ENCODE measurements around the gene LSM12. TPM values are rescaled to one million over a fixed set of nuclear protein-coding genes. Genes with fewer than 3 reads are reported as not detected.
A peak's percentile ranks its signal among the peaks of the same experiment; 100 is the strongest.

Gene LSM12
- total RNA-seq, 1 experiment from 2014 or later, result 49.8 TPM

DNA sequence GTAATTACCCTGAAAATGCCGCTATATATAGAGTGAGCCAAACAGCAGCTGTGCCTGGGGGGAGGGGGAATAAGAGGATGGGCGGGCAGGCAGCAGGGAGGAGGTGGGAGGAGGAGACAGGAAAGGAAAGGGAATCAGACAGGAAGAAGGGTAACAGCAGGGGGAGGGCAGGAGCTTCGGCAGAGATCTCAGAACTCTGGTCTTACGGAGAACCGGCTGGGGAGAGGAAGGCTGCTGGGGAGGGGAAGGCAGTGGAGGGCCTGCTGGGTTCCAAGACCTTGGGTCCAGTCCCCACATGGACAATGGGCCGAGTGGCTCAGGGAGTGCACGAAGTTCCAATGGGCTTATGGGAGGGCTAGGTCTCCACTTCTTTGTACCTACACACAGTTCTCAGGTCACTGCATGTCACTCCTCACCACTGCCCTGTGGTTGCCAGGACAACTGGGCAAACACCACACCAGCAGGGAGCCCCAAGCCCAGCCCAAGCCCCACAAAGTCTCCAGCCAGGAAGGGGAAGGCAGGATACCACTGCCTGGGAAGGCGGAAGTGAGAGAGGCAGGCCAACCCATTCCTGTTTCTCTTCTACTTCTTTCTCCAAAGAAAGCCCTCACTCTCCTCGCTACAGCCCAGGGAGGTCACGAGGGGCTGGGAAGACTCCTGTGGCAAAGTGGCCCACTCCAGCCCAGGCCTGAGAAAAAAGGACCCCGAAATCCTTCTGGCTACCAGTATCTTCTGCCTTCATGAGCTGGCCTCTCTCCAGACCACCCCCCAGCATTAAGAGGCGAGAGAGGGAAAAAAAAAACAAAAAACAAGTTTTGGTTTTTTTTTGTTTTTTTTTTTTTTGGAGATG is 29.4 kb upstream of the LSM12 start:
- peak; percentile 98 for DNase-seq (ENCODE audit: low spot score)

DNA sequence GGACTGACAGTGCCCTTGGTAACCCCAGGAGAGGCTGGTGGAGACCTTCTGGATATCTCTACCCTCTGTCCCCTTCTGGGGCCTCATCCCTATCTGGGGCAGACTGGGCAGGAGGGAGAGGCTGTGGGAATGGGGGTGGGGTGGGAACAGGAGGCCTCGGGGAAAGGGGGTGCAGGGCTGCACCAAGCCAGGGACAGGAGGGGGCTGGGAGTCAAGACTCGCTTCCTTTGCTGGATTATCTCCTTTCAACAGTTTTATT is 28.8 kb upstream of the LSM12 start:
- no peak for DNase-seq (ENCODE audit: low spot score)

DNA sequence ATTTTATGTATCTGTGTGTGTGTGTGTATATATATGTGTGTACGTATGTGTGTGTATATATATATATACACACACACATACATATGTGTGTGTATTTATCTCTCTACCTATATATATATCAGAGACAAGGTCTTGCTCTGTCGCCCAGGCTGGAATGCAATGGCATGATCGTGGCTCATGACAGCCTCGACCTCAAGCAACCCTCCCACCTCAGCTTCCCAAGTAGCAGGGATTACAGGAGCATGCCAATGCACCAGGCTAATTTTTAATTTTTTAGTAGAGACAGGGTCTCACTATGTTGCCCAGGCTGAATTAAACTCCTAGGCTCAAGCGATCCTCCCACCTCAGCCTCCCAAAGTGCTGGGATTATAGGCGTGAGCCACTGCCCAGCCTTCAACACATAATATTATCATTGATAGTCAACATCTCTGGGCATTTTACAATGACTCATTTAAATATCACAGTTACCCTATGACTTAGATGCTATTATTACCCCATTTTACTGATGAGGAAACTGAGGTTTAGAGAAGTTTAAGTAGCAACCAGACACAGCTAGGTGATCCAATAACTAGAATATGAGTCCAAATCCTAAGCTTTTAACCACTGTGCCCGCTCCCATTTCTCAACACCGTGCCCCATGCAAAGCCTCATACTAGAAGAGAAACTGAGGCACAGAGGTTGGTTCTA is 28.4 kb upstream of the LSM12 start:
- DNase-seq (ENCODE audit: low spot score), result no peak

DNA sequence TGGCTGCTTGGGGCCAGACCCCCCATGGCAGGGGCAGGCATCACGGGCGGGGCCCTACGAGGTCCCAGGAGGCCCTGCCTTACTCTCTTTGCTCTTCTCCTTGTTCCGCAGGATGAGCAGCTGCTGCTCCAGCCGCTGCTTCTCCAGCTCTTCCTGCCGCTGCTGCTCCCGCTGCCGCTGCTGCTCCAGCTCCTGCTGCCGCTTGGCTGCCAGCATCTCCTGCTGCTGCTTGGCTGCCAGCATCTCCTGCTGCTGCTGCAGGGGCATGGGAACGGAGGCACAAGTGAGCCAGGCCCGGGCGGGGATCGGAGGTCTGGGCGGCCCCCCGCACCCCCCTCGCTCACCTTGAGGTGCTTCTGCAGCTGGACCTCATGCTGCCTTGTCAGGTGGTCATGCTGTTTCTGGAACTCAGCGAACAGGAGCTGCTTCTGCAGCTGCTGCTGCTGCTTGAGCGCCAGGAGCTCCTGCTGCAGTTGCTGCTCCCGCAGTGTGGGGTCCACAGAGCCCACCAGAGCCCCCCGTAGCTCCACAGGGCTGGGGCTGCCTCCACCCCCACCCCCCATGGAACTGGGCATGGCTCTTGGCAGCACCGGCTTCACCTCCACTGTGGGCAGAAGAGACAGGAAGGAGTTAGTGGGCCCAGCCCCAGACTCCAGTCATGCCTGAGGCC is 26.9 kb upstream of the LSM12 start:
- DNase-seq (ENCODE audit: low spot score), result no peak

DNA sequence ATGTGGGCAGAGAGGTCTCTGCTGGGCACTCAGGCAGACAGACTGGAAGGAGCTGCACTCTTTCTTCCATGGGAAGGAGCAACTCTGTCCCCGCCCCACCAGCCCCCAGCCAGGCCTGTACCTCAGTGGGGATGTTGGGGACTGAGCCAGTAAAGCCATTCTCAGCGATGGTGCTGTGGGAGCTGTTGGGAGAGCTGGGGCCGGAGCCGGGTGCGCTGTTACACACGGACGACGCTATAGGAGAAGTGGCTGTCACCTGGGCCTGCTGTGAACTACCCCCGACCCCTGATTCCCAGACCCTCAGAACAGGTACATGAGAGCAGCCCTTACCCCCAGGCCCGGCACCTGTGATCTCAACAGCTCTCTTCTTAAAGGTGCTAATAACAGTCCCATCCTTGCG is 25.6 kb upstream of the LSM12 start:
- DNase-seq (ENCODE audit: low spot score), result no peak

- no peak for DNase-seq (ENCODE audit: low spot score)
Measured at GRCh38 chr17:44091200-44091997, 24.9 kb upstream of the LSM12 start.

DNA sequence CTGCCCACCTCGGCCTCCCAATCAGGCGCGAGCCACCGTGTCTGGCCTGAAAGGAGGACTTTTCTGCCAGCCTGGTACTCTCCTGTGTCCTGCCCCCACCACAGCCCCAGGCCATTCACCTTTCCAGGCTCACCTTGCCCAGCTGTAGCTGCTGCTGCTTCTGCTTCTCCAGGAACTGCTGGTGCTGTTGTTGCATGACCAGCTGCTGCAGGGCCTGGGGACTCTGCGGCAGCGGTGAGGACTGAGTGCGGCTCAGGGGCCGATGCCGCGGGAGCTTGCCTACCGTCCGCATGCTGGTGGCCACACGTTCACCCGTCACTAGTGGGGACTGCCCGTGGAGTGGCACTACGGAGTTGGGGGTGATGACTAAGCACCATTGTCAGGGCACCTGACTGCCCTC is 21.8 kb upstream of the LSM12 start:
- no peak for DNase-seq (ENCODE audit: low spot score)

DNA sequence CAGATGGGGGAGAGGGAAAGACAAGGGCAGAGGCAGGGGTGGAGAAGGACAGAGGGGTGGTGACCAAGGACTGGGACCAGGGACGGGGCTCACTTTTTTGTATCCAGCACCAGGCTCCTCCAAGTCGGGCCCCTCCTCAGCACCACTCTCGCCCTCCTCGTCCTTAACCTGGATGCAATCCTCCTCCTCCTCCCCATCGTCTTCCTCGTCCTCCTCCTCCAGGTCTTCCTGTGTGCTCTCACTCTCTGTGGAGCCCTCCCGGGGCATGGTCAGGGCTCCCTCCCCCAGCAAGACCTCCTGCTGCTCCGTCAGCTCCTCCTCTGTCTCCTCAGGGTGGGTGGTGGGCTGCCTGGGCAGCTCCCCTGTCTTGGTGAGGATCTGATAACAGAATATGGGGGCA is 20.8 kb upstream of the LSM12 start:
- DNase-seq (ENCODE audit: low spot score), result no peak

DNA sequence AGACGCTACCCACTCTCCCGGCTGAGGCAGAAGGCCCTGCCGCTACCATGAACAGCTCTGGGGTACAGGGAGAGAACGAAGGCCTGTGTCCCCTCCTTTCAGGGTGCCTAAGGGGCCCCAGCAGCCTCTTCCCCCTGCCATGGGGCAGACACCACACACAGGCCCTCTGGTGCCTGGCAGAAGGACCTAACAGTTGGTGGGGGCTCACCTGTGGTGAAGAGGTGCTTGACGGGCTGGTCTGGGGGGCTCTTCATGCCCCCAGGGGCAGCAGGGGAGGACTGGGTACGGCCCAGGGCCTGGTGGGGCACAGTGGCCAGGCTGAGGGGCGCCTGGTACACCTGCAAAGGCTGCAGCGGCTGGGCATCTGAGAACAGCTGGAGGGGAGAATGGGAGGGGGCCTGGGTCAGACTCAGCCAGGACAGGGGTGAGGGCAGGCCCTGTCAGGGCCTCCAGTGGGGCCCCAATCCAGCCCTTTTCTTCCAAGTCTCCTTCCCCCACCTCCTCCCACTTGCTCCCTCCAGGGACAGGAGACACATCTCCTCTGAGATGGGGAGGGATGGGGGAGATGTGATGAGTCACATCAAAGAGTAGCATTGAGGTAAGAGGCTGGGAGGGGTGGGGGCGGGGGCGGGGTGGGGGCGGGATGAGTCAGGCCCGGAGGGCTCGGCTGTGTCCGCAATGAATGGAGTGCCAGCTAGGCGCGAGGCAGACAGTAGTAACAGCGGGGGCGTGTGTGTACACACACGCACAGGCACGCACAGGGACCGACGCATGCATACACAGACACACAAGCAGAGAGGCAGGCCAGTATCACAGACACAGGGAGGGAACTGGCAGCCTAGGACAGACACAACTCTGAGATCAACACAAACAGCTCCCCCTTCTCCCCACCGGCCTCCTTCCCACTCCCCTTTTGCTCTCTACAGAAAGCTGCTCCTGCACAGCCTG is 20.2 kb upstream of the LSM12 start:
- DNase-seq (ENCODE audit: low spot score), result peak; percentile 89

GRCh38 chr17:44085908-44086307 is 19.4 kb upstream of the LSM12 start:
- no peak for DNase-seq (ENCODE audit: low spot score)

DNA sequence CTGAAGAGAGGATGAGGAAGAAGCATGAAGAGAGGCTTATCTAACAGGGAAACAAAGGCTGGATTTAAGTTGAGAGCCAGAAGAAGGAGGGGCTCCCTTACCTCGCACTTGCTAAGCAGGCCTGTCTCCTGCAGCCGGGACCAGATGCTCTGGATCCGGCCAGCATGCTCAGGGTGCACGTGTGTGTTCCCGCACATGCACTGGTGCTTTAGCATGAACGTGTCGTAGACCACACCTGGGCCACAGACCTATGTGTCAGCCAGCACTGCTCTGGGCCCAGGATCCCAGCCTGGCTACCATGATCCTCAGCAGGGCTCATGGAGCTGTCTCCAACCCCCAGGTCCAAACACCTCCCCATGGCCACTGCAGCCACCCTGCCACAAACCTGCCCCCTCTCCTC is 18.4 kb upstream of the LSM12 start:
- no peak for DNase-seq (ENCODE audit: low spot score)

DNA sequence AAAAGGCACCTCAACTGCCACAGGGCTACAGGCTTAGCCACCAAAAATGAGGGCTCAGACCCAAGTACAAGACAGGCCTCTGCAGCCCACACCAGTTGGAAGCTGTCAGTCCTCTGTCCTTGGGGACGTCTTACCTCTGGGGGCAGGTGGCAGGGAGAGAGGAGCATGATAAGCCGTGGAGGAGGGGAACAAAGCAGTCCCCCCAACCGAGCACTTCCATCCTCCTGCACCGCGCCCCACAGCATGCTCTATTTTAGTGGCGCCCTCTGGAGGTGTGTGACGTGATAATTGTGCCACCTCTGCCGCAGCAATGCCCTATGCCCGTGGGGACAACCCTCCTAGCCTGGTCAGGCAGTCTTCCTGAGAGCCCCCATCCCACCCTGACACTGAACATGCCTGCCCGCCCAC is 17.7 kb upstream of the LSM12 start:
- DNase-seq (ENCODE audit: low spot score), result peak; percentile 35

DNA sequence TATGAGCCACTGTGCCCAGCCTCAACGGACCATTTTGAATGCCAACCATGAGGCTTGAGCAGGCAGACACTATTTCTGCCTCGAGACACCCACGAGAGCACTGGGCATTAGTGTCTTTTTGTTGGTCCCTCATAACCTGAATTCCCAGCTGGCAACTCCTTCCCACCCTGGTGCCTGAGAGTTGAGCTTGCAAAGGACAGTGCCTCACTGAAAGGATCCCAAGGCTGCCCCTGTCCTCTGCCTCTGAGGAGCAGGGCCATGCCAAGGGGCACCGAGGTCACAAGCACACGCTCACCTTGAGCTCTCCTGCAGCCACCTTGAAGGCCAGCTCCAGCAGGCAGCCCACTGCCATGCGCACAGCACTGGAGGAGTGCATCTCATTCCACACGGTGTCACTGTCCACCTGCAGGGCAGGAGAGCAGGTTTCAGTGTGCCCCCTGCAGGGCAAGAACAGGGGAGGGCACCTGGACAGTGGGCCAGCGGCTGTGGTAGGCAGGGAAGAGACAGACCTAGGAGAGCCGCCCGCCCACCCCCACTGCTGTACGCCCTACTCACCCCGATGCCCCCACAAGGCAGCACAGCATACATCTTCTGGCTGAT is 16.9 kb upstream of the LSM12 start:
- peak; percentile 50 for DNase-seq (ENCODE audit: low spot score)

- peak; percentile 74 for DNase-seq (ENCODE audit: low spot score)
Measured at GRCh38 chr17:44082256-44082927, 15.9 kb upstream of the LSM12 start.

- DNase-seq (ENCODE audit: low spot score), result peak; percentile 25
Measured at GRCh38 chr17:44081681-44082080, 15.2 kb upstream of the LSM12 start.

DNA sequence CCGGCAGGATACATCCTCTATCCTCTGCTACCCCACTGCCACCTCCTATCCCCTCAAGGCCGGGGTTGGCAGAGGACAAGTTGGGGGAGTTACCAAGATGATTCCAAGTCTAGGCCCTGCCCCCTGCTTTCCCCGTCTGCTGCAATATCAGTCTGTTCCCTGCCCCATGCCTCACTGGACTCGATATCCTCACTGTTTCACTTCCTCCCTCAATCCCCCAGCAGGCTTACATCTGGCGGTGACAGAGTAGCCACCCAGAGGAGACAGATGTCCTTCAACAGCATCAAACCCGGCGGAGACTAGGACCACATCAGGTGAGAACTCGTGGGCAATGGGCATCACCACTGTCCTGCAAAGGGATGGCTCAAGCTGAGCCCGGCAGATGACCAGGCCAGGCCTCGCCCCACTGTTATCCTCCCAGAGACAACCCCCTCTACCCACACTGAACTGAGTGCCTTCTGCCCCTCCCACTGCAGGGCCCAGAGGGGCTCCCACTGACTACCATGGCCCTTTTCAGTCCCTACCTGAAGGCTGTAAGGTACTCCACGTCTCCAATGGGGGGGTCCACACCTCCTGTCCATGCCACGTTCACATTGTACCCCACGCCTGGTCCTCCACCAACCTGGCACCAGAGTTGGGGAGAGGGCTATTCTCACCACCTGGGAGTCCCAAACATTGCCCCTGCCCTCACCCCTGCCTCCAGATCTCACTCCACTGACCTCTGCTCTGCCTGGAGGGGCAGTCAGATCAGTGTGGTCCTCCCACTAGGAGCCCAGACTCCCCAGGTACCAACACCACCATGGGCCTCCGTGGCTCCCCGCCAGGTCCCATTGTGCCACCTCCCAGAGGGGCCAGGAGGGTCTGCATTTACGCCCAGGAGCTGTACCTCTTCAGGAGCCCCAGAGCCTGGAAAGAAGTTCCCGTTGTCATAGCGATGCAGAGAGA is 13.7 kb upstream of the LSM12 start:
- no peak for DNase-seq (ENCODE audit: low spot score)

DNA sequence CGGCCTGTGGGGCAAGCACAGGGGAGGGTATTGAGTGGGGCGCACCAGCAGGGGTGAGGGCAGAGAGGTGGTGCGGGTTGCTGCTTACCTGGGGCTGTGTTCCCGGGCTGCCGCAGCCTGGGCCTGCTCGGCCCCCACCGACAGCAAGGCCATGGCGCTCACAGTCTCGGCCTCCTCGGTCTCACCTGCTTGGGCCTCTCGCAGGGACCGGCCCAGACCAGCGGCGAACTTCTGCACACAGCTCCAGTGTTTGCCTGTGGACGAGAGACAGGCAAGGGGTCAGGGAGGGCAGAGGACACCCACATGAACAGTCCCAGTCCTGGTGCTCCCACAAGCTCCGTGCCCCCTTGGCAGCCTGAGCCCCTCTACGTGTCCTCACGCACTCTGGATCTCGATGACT is 11.9 kb upstream of the LSM12 start:
- DNase-seq (ENCODE audit: low spot score), result no peak

DNA sequence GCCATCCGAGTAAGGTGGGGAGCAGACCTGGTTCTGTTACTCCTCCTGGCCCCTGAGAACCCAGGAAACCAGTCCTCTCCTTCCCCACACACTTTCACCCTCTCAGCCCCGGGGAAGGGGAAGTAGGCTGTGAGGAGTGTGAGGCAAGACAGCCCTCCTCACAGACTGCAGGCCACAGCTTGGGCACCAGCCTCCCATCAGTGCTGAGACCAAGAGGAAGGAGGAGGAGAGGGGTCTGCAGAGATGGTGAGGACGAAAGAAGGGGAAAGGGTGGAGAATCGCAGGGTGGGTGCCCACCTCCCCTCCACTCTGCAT is 11.1 kb upstream of the LSM12 start:
- DNase-seq (ENCODE audit: low spot score), result no peak
